KOPT-K1 (cell line): ENCODE measurements around the gene WASL.

ENCODE experiments used
- H3K27ac ChIP-seq: fragments of 200-600 bp; sonication (generic); 2 replicates; pipeline ENCODE4 v1.5.1; 2016; ENCODE audit warnings: antibody characterized with exemption, mild to moderate bottlenecking, low read depth, low read length; ENCODE audit not compliant: poor library complexity, severe bottlenecking
- H3K36me3 ChIP-seq: fragments of 200-600 bp; sonication (generic); 2 replicates; pipeline ENCODE4 v1.5.1; 2017; ENCODE audit warnings: antibody characterized with exemption, mild to moderate bottlenecking, low read length, moderate library complexity; ENCODE audit not compliant: insufficient read depth
- H3K9me3 ChIP-seq: fragments of 200-600 bp; sonication (generic); 2 replicates; pipeline ENCODE4 v1.5.1; 2017; ENCODE audit warnings: antibody characterized with exemption, low read length, mild to moderate bottlenecking; ENCODE audit not compliant: insufficient read depth, poor library complexity, severe bottlenecking

The WASL gene

DNA sequence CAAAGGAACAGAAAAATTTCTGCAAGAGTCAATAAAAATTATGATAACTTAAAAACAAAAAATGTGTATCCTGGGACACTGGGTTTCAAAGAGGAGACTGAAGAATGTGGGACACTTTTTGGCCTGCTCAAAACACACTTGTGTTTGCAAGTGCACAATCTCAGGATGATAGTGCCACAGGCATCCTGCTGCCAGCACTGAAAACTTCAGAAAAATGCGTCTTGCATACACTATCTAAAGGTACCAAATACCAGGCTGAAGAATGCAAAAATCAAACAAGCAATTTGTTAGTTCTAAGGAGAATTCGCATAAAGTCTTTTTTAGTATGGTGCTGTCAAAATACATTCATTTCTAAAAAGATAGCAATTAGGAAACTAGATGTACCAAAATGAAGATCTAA lies 38.1 kb downstream of the WASL start:
- no peak overlapping the region for H3K27ac ChIP-seq
- H3K36me3 ChIP-seq: peaks cover 31% of the 10 kb centered on the region
- no peaks in the 10 kb centered on the region for H3K9me3 ChIP-seq

- H3K36me3 ChIP-seq: peaks cover 42% of the 10 kb centered on the region
- H3K27ac ChIP-seq: no peak overlapping the region
- no peaks in the 10 kb centered on the region for H3K9me3 ChIP-seq
These were observed 39.3 kb downstream of the WASL start for GRCh38 chr7:123709525-123709924.

DNA sequence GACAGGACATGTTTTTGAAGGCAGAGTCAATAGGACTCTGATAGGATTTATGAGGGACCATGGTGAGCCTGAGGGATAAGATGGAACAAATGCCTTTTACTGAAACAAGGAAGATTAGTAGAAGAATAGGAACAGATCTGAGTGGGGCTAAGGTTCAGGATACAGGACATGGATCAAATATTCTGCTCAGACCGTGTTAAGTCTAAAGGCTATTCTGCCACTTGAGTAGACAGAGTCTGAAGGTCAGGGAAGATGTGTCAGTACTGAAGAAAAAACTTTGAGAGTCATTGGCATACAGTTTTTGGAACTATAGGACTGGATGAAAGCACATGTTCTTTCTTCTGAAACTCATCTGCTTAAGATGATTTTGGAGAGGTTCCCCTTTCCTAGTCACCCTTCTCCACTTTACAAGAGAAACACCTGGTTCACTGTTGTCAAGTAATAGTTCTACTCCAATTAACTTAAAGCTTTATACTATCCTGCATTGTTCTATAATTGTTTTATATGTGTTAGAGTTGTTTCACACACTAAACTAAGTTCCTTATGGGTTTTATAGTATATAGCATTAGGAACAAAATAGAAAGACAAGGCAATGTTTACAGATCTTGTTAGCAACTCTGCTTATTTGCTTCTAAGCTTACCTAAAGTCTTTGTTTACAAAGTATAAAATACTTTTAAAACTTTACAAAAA lies 43.4 kb downstream of the WASL start:
- H3K27ac ChIP-seq: no peak overlapping the region
- H3K36me3 ChIP-seq: peaks cover 67% of the 10 kb centered on the region

DNA sequence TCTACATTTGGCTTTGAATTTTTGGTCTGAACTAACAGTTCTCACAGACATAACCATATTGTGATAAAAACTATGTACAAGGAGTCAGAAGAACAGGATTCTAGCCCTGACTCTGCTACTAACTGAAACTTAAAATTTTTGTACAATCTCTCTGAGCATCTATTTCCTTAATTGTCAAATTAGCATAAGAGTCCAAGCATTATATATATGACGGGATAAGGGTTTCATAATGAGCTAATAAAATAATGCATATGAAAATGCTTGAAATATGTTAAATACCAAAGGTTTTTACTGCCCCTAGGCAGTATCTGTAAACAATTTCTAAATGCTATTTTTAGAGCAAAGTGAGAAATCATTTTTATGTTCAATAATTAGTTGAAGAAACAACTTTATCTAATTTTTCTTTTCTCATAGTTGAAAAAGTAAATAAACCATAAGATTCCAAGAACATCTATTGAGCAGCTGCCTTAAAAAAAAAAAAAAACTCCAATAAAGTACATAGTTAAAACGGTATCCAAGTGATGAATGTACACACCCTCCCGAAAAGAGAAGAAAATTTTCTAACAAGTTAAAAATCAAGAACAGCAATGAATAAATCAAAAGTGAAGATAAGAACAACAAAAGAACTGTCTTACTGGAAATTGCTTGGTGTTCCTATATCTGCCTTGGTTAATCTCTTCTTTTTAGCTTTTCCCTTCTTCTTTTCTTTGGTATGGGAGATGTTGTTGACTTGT lies 52.7 kb downstream of the WASL start:
- Histone ChIP-seq H3K36me3 (peaks cover 77% of the 10 kb centered on the region), H3K9me3 (no peaks in the 10 kb centered on the region), H3K27ac (no peak overlapping the region)

More for the DNA sequence above, 43.4 kb downstream of the WASL start:
- H3K9me3 ChIP-seq: no peaks in the 10 kb centered on the region

GRCh38 chr7:123692471-123692877 lies 56.3 kb downstream of the WASL start:
- Histone ChIP-seq H3K36me3 (peaks cover 74% of the 10 kb centered on the region), H3K9me3 (no peaks in the 10 kb centered on the region), H3K27ac (no peak overlapping the region)

DNA sequence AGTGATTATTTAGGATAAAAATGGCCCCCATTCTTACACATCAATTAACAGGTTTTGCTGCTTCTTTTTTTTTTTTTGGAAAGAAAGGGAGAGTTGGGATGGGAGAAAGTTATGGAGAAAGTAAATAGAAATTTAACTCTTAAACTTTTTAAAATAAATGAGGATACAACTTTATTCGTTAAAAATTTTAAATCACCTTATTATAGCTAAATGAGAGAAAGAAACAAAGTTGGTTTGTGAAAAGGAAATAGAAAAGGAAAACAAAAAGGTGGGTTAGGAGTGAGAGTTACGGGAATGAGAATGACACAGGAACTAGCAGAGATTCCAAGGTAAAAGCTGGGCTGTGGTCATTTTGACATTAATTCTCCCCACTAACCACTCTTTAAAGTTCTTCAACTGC lies 58.3 kb downstream of the WASL start:
- H3K9me3 ChIP-seq: no peaks in the 10 kb centered on the region
- no peak overlapping the region for H3K27ac ChIP-seq
- peaks cover 74% of the 10 kb centered on the region for H3K36me3 ChIP-seq

DNA sequence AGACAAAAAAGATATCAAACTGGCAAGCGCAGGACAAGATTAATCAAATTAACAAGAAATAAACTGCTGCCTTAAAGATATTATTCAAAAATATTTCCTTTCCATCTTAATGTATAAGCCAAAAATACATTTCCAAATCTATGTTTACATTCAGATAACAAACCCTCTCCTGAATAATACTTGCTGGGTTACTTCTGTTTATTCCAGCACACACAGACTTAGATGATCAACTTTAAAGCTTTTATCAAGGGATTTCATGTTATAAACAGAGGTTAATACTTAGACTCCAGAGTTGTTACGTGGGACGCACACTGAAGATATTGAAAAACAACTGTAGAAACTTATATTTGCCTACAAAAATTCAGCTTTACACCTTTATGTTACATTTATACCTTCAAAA lies 59.6 kb downstream of the WASL start:
- Histone ChIP-seq H3K27ac (no peak overlapping the region), H3K9me3 (no peaks in the 10 kb centered on the region), H3K36me3 (peaks cover 74% of the 10 kb centered on the region)

DNA sequence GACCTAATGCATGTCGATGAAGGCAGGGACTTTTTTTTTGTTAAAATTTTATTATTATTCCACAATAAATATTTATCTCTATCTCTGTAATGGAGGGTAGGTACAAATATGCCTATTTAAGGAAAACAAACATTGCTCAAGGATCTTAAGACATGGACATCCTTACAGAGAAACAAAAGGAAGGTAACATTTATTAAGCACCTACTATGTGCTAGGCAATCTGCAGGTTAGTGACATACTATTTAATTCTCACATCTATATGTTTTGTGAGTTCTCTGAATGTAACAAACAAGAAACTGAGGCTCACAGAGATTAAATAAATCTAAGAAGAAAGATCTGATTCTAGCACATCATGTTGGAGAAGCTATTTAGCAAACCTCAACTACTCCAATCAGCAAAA lies 61.1 kb downstream of the WASL start:
- H3K36me3 ChIP-seq: peaks cover 79% of the 10 kb centered on the region
- H3K27ac ChIP-seq: no peak overlapping the region
- H3K9me3 ChIP-seq: no peaks in the 10 kb centered on the region

DNA sequence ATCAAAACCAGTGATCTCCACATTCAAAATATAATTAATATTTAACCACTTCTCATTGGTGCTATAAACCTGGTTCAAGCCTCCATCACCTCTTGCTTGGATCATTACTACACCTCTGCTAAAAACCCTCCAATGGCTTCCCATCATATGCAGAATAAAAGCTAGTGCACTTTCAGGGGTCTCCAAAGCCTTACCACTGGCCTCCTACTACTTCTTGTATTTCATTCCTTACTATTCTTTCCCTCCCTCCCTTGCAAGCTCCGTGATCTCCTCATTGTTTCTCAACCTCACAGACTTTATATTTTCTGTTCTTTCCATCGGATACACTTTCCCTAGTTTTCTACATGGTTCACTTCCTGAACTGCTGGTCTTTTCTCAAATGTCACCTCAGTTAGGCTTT lies 61.6 kb downstream of the WASL start:
- H3K27ac ChIP-seq: no peak overlapping the region
- H3K9me3 ChIP-seq: no peaks in the 10 kb centered on the region
- peaks cover 75% of the 10 kb centered on the region for H3K36me3 ChIP-seq

DNA sequence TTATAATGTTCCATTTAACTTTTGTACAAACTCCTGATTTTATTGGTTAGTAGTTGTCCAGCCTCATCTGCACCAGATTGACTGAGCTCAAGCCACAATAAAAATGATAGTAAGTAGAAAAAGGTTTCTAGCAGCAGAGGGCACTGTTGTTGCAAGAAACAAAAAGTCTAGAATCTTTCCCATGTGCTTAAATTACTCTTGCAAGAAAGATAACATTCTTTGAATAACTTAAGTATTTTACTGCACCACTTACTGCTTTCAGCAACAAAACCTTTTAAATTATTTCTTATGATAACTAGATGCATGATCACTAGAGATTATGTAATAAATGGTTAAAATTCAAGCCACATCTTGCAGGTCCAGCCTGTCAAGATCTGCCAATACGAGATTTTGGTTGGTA lies 66.1 kb downstream of the WASL start:
- peaks cover 60% of the 10 kb centered on the region for H3K36me3 ChIP-seq
- H3K9me3 ChIP-seq: no peaks in the 10 kb centered on the region
- H3K27ac ChIP-seq: no peak overlapping the region

GRCh38 chr7:123681561-123681960 lies 67.2 kb downstream of the WASL start:
- H3K9me3 ChIP-seq: no peaks in the 10 kb centered on the region
- H3K36me3 ChIP-seq: peaks cover 53% of the 10 kb centered on the region
- no peak overlapping the region for H3K27ac ChIP-seq

GRCh38 chr7:123680580-123680979 lies 68.2 kb downstream of the WASL start:
- Histone ChIP-seq H3K36me3 (peaks cover 48% of the 10 kb centered on the region), H3K27ac (no peak overlapping the region), H3K9me3 (no peaks in the 10 kb centered on the region)

DNA sequence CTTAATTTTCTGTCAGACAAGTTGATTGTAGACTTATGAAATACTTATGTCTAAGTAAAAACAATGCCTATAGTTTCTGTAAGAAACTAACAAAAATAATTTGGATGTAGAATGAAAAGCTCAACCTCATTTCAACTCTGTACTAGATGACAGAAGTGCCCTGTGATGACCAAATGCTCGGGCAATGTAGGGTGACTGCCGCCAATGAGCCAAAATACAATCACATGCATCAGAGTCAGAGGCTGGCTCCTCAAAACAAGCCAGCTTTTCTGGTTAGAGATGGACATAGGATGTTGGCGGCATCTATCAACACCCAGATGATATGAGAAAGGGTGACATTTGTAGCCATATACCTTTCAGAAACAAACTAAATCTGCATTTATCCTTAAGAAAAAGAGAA lies 69.2 kb downstream of the WASL start:
- Histone ChIP-seq H3K9me3 (no peaks in the 10 kb centered on the region), H3K36me3 (peaks cover 41% of the 10 kb centered on the region), H3K27ac (no peak overlapping the region)

DNA sequence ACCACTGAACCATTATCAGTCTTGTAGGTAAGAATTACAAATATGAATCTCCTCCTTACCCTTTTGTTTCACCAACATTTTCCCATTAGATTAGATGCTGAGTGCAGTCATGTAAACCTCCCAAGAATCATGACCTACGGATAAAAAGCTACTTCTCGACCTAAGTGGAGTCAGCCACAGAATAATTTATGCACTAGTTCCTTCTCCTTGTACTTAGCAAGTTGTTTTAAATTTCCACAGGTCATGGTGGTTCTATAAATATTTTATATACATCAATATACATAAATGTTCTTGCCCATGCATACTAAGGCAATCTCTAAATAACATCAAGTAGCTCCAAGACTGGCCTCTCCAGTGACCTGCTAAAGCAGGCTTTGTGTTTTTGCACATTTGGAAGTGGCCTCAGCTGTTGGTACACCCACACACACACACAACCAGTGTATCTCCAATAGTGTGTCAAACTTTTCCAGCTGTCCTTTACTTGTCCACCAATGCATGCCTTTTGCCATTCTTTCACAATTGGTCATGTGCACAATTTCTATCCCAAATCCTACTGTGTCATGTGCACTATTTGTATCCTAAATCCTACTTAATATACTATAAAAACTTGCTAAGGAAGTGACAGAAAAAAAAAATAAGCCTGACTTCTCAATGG lies 71.6 kb downstream of the WASL start:
- Histone ChIP-seq H3K36me3 (peaks cover 21% of the 10 kb centered on the region), H3K9me3 (no peaks in the 10 kb centered on the region), H3K27ac (no peak overlapping the region)

GRCh38 chr7:123675181-123675473 lies 73.7 kb downstream of the WASL start:
- no peaks in the 10 kb centered on the region for H3K9me3 ChIP-seq
- H3K27ac ChIP-seq: no peak overlapping the region
- H3K36me3 ChIP-seq: 0 out of 2 replicates have a peak, but pooled peaks cover under 1% of the 10 kb centered on the region
